Choroid plexus epithelial cell (primary cell): ENCODE measurements around the gene PDSS2.
A peak's percentile ranks its signal among the peaks of the same experiment; 100 is the strongest.

Experiments
- DNase-seq: peaks from one replicate; pipeline ENCODE4 v3.0.0-alpha.2; 2010; ENCODE audit warnings: low read depth
- H3K4me3 ChIP-seq: 2 replicates; pipeline ENCODE4 v1.5.1; 2011; ENCODE audit warnings: low read depth, mild to moderate bottlenecking, control low read depth, low read length, moderate library complexity
- TF ChIP-seq, protein P1 (sequence below): conservative IDR thresholded peaks from 2 replicates; pipeline ENCODE4 v1.5.1; 2011; ENCODE audit warnings: low read depth, mild to moderate bottlenecking, control low read depth, inconsistent platforms, low read length, moderate library complexity

The PDSS2 gene

DNA sequence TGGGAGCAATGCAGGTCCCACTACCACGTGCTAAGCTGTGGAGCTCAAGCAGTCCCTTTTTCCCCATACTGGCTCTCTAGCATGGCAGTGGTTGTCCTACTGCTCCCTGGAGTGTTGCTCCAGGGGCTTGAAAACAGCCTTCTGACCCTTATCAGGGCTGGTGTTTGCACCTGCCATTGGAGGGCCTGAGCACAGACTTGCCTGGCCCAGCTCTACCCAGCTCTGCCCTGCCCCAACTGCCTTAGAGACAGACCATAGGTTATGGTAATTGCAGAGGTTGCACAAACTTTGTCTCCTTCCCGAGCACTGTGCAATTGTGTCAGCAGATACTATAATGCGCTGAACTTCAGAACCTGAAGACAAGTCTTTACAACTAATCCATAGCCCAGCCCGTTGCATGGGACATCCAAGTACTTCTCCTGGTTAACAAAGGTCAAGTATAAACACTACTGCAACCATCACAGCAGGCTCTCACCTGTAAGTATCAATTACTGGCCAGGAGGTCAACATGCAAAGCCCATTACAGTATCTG lies 58.7 kb downstream of the PDSS2 start:
- no peak for DNase-seq
- H3K4me3 ChIP-seq: no peak overlapping the region
- TF ChIP-seq, protein P1, sequence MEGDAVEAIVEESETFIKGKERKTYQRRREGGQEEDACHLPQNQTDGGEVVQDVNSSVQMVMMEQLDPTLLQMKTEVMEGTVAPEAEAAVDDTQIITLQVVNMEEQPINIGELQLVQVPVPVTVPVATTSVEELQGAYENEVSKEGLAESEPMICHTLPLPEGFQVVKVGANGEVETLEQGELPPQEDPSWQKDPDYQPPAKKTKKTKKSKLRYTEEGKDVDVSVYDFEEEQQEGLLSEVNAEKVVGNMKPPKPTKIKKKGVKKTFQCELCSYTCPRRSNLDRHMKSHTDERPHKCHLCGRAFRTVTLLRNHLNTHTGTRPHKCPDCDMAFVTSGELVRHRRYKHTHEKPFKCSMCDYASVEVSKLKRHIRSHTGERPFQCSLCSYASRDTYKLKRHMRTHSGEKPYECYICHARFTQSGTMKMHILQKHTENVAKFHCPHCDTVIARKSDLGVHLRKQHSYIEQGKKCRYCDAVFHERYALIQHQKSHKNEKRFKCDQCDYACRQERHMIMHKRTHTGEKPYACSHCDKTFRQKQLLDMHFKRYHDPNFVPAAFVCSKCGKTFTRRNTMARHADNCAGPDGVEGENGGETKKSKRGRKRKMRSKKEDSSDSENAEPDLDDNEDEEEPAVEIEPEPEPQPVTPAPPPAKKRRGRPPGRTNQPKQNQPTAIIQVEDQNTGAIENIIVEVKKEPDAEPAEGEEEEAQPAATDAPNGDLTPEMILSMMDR: no peak

DNA sequence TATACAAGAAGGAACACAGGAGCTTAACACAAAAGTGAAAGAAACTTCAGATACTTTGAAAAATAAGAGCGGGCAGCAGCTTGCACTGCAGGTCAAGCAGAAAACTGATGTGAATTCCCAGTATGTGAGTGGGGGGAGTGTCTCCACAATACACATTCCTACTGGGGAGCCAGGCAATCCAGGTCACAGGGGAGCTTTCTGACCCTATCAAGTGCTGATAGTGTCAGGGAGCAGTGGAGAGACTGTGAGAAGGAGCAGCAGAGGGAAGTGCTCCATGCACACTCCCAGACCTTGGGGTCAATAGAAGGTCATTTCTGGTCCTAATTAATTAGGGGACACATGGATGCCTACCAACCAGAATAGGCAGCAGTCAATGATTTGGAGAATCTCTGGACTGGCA lies 59.4 kb downstream of the PDSS2 start:
- peak; percentile 11 for DNase-seq
- TF ChIP-seq, protein P1: no peak
- no peak overlapping the region for H3K4me3 ChIP-seq

DNA sequence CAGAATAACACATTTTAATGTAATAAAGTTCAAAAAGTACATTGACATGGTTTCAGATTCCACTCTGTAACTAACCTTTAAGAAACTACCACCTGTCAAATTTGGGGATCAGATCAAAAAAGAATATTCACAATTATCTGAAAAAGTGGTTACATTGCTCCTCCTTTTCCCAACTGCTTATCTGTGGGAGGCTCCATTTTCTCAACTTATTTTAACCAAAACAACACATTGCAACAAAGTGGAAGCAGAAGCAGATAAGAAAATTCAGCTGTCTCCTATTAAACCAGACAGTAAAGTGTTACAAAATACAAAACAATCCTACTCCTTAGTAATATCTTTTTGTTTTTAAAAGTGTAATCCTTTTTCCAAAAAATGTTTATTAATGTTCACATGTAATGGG lies 61.4 kb downstream of the PDSS2 start:
- no peak for DNase-seq
- TF ChIP-seq, protein P1: no peak
- H3K4me3 ChIP-seq: no peak overlapping the region

DNA sequence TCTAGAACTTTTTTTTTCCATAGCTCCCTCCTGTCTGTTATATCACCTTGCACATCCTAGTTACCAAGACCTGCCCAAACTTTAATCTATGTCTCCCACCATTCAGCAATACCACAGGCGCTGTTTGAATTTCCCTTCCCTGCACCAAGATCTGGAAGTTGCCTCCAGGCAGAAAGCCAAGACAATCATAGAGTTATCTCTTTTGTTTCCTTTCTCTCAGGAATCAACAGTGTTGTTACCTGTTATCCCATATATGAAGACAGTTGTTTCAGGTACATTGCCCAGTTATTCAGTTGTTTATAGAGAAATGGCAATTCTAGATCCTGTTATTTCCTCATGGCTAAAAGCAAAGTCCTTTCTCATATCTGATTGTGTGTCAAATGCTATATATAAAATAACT lies 63.2 kb downstream of the PDSS2 start:
- H3K4me3 ChIP-seq: no peak overlapping the region
- DNase-seq: no peak
- TF ChIP-seq, protein P1: no peak

DNA sequence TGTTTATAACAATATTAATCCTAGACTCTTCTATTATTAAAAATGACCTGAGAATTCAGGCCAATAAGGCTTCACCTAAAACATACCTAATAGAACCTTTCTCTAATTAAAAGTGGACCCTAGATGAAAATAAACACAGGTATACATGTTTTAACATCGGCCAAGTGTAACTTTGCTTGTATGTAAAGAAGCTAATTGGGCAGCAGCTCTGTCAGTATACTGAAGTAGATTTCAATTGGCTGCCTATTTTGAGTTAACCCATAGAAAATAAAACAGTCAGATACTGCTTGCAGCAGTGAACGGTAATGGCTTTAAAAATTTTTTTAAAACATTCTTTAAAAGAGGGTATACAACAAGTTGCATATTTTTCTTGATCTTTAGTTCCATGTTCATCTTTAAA lies 67.3 kb downstream of the PDSS2 start:
- no peak for DNase-seq
- TF ChIP-seq, protein P1: no peak
- H3K4me3 ChIP-seq: no peak overlapping the region

DNA sequence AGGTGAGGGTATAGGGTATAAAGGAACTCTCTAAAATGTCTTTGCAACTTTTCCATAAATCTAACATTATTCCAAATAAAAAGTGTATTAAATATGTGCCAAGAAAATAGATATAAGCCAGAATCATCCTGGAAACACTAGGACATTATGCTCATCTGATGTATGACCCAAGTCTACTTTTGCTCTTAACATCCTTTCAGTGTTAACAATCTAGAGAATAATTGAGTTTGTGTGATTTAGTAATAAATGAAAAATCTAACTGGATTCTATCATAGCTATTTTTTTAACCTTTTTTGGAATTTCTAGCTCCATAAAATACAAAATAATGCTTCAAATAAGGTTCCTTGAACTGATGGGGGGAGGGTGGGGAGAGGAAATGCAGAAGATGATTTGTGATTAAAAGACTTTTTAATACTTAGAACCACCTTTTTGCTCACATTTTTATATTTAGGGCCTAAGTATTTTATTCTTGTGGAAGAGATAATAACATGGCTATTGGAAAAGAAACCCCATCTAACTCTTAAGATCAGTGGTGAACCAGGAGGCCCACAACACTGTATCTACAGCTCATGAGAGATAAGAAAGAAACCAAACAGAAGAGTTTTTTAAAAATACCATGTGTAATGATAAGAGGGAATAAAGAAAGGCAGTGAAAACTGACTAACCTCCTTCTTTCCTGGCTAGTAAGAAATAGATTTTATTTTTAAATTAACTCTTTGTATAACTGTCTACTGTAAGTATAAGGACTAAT lies 68.5 kb downstream of the PDSS2 start:
- TF ChIP-seq, protein P1: no peak
- no peak overlapping the region for H3K4me3 ChIP-seq
- no peak for DNase-seq

DNA sequence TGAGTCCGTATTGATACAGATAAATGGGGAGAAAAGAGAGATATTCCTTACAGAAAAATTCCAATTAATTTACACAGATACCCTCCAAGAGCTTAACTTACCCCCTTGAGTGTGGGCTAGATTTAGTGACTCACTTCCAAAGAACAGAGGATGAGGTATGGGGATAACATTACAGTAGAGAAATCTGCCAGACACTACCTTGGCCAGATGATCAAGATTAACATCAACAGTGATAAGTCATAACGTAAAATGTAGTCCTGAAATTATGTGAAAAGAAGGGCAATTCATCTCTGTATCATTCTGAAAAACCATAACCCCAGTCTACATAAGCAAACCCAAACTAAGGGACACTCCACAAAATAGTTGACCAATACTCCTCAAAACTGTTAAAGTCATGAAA lies 69.3 kb downstream of the PDSS2 start:
- no peak for DNase-seq
- TF ChIP-seq, protein P1: no peak
- H3K4me3 ChIP-seq: no peak overlapping the region
